HG03064 (cell line): ENCODE results near the gene PLA2G4B.
"Not testable (repeated sequence)": the region's sequence is repeated elsewhere in the genome, so short reads cannot be mapped to it uniquely, and the experiment has no call there.

Source experiments
- ATAC-seq: cut with Tn5 transposase; IDR thresholded peaks from one replicate; pipeline ENCODE4 v1.9.1; 2021; ENCODE audit warnings: low read depth; ENCODE audit not compliant: unreplicated experiment

Gene PLA2G4B

DNA sequence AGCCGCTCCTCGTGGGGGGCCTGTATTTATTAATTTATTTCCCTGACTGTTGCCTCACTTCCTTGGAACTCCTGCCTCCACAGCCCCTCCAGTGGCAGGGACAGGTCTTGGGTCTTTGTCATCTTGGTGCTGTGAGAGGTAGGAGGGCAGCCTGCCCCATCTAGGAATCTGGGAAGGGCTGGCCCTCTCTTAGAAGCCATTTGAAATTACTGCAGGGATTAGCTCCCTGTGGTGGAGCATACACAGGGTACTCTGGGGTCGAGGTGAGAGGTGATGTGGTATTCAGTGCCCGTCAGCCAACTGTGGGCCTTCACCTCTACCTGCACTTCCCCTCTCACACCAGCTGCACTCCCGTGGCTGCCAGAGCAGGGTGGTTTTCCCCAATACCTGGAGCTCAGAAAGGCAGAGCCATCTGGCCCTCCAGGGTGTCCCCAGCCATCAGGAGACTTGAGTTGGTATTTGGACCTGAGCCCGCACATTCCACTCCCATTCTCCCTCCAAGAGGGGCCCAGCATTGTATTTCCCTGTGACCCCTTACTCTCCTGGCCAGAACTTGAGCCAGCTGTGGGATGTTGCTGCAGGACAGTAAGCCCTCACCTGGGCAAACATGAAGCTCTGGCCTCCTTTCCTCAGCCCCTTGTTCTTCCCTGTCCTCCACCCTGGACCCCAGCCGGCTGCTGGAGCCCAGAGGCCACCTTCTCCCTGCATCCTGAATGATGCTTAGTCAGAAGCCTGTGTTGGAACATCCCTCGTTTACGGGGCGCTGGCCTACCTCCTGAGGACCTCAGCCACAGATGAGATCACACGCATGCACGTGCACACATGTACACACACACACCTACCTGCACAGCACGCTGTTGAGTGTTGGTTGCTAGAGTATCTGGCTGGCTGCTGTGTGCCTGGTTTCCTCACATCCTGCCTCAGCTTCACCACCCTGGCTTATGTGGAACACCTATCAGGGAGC lies 12.8 kb upstream of the PLA2G4B start:
- ATAC-seq, result no peak

- no peak for ATAC-seq
Observed at GRCh38 chr15:41827290-41827879, 11.3 kb upstream of the PLA2G4B start.

- ATAC-seq, result peak; percentile 52
Observed at GRCh38 chr15:41827880-41828806, 10.5 kb upstream of the PLA2G4B start, which contains the start of gene JMJD7. JMJD7 (plus strand) TSS chr15:41828092; CDS start chr15:41828125, 33 bp downstream.

DNA sequence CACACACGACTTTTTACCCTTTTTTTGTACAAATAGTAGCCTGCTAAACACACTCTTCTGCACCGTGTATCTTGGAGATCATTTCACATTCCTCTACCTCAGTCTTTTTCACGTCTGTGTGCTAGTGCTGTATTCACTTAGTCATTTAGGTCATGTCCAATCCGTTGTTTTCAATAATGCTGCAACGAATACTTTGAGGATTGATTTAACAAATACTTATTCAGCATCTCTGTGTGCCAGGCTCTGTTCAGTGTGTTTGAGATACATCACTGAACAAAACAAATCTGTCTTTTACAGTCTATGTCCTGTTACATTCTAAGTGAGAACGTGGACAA lies 9.9 kb upstream of the PLA2G4B start:
- ATAC-seq, result no peak

DNA sequence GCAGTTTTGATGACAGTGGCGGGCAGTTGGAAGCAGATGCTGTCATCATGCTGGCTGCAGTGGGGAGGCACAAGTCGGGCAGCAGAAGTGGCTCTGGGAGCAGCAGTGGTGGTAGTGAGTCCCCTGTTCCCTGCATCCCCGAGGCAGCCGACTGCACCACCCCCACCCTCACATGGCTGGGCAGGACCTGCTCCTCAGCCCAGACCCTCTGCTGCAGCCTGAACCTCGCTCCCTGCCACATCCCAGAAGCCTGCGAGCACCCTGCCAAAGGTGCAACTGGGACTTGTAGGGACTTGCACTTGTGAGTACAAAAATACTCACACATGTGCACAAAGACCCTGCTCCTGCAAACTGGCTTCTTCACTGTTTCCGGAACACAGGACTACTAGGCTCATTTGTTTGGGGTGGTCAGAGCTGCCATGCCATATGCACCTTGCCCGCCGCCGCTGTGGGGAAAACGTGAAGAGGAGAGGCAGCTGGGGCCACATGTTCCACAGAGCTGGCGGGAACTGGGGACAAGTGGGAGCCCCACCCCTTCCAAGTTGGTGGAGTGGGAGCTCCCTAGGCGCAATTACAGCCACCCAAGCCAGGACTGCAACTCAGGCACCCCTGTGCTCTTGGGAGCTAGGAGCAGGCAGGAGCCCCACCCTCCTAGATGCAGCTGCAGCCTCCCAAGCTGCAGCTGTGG lies 8.5 kb upstream of the PLA2G4B start:
- ATAC-seq, result no peak

DNA sequence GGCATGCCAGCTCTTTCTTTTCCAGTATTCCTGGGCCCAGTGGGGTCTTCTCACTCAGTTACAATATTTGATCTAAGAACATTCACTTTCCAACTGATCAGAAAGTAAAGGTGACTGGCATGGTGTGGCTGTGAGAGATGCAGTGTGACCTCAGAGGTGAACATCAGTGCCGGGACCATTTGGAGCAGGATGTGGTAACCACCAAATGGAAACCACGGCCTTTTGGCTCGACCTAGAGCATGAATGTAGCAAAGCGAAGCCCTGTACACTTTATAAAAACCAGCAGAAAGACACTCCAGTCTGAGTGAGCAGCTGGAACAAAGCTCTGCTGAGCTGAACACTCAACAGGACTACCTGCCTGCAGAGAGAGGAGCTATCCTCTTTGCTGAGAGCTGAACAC lies 7.4 kb upstream of the PLA2G4B start:
- ATAC-seq, result not testable (repeated sequence)

GRCh38 chr15:41832208-41832607 lies 6.4 kb upstream of the PLA2G4B start:
- no peak for ATAC-seq

DNA sequence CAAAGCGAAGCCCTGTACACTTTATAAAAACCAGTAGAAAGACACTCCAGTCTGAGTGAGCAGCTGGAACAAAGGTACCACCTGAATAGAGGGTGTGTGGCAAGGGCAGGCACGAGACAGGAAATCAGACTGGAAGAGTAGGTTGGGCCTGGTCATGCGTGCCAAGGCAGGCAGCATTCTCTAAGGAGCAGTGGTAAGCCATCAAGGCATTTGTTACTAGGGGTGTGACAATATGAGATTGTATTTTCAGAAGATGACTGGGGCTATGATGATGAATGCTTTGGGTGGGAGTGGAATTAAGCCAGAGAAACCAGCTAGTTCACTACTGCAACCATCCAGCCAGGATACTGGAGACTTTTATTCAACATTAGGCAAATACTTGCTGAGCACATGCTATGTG lies 5.8 kb upstream of the PLA2G4B start:
- no peak for ATAC-seq

DNA sequence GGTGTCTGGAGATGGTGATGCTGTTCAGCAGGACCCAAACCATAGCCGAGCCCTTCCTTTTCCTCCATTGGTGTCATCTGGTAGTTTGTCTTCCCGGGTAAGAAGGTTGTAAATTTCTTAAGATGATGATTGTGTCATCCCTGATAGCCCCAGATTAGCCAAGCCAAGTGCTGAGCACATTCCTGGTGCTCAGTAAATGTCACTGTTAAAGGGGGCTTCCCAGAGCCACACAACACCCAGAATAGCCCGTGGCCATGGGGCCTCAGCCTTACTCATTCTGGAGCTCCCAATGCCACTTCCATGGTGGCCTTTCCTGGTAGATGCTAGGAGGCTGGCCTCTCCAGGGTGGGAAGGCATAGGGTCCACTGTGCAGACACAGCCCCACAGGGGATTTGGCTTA lies 4.6 kb upstream of the PLA2G4B start:
- no peak for ATAC-seq

DNA sequence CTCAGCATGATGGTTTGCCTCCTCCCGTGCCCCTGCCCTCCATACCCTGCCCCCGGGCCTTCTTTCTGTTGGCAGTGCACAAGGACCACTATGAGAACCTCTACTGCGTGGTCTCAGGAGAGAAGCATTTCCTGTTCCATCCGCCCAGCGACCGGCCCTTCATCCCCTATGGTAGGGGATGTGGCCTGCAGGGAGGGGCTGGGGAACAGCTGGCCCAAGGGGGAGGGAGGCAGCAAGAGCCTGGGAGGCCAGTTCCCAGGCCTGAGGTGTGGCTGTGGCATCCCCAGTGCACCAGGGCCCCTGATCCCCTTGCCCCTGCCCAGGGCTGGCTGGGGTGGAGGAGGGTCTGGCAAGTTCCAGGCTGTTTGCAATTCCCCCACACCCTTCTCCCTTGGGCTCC lies 2.6 kb upstream of the PLA2G4B start:
- no peak for ATAC-seq

GRCh38 chr15:41836713-41837454 lies 1.8 kb upstream of the PLA2G4B start:
- no peak for ATAC-seq

DNA sequence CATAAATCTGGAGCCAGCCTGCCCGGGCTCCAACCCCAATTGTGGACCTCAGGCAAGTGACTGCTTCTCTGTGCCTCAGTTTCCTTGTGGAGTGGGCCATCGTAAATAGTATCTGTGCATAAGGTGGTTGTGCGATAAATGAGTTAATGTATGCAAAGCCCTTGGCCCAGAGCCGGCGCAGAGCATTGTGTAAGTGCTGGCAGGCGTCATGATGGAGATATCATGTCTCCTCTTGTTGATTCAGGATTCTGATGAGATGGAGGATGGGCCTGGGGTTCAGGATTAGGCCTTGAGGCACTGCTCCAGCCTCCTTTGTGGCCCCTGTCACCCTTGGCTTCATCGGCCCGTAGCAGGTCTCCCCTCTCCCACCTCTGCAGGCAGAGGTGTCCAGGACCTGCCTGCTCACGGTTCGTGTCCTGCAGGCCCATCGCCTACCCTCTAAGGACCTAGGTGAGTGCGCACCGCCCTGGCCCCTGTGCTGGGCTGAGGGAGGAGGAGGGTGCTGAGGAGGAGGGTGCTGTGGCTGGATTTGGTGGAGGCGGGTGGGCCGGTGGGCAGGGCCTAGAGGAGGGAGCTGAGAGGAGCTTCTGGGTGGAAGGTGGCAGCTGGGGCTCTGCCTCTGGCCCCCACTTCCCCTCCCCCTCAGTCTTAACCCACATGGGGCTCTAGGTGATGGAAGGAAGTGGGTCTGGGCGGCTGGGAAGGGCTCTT lies 1.3 kb downstream of the PLA2G4B start:
- no peak for ATAC-seq

DNA sequence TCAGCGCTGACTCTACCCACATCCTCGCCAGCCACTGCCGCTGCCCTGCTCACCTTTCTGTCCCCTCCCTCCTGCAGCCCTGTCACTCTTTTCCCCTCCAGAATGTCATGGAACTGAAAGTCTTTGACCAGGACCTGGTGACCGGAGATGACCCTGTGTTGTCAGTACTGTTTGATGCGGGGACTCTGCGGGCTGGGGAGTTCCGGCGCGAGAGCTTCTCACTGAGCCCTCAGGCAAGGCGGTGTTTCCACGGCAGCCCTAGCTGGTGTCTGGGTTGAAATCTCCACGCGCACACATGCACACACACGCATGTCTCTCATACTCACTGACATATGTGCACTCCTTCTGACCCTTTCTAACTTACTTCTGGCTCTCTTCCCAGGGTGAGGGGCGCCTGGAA lies 2.0 kb downstream of the PLA2G4B start:
- no peak for ATAC-seq

DNA sequence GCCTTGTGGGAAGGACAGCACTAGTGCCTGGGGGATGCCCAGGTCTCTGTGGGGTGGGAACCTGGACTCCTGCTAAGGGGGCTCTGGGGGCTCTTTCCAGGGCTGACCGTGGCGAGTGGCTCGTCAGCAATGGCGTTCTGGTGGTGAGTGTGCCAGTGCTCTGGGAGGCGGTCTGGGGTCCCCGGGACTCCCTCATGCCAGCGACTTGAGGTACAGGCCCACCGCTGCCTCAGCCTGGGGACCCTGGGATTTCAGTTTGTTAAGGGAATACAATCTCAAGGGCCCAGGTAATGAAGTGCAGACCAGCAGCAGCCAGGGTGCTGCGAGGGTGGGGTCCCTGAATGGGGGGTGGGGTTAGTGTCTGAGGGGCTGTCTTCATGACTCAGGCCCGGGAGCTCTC lies 2.5 kb downstream of the PLA2G4B start:
- no peak for ATAC-seq

DNA sequence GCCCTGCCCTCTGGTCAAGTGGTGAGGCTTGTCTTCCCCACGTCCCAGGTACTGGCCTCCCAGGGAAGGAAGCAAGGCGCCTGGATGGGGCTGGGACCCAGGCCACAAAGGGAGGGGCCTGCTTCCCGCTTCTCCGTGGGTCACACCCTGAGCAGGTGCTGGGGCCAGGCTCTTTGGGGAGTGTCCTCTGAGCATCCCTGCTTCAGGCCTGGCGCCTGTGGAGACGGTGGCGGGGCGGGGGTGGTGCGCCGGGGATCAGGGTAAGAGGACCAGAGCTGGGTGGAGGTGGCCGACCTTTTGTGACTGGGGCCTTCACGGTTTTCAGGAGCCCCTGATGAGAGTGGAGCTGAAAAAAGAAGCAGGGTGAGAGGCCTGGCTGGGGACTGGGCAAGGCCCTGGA lies 3.6 kb downstream of the PLA2G4B start:
- no peak for ATAC-seq

- ATAC-seq, result no peak
Observed at GRCh38 chr15:41843571-41843970, 4.9 kb downstream of the PLA2G4B start.

DNA sequence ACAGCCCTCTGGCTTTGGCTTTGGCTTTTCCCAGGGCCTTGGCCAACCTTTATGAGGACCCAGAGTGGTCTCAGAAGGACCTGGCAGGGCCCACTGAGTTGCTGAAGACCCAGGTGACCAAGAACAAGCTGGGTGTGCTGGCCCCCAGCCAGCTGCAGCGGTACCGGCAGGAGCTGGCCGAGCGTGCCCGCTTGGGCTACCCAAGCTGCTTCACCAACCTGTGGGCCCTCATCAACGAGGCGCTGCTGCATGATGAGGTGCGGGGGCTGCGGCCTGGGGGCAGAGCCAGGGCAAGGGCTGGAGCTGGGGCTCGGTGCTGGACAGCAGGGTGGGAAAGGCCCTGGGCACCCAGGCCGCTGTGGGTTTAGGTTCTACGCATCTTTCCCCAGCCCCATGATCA lies 6.2 kb downstream of the PLA2G4B start:
- no peak for ATAC-seq

- ATAC-seq, result no peak
Observed at GRCh38 chr15:41847206-41847605, 8.6 kb downstream of the PLA2G4B start.

- no peak for ATAC-seq
Observed at GRCh38 chr15:41847981-41848380, 9.3 kb downstream of the PLA2G4B start.
